Activated CD8-positive, alpha-beta memory T cell treated with anti-CD3 and anti-CD28 coated beads, Interleukin-2, amount 50 U/mL, for 1 hour (primary cell): ENCODE measurements around the gene ACTRT1.

Experiments
- DNase-seq: peaks from one replicate; pipeline ENCODE4 v3.0.0-alpha.2; 2020; ENCODE audit errors: extremely low read depth

ACTRT1 gene

DNA sequence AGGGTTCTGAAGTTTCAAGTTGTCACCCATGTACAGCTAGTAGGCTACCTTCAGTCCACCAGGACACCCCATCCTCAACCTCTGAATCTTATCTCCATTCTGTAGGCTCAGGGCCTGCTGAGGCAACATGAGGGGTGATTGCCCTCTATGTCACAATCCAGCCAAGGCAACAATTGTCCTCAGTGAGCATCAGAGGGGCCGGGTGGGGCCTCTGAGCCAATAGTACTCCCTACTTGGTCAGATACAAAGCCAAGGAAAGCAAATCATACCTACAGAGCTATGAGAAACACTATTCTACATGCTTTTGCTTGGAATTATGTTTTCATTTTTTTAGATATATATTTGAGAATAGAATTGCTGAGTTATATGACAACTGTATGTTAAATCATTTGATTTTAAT lies at the start of gene ACTRT1:
Gene ACTRT1 (minus strand): TSS at position 101 of the 400 bp plus-strand sequence. CDS start 197 bp downstream, outside the sequence.
- DNase-seq = no peak

DNA sequence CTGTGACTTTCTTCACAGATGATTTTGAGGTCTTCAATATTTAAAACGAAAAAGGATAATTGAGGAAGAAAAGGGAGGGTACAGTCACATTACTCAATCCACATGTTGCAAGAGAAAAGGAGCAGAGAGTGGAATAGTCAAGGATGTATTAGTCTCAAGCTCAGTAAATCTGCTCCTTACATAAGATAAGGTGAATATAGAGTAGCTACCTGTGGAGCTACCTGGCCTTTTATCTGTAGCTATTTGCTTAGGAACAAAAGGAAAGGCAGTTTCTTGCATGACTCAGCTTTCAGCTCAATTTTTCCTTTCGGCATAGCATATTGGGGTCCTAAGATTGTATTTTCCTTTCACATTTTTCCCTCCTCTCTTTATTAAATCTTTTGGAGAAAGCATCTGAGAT lies 26.3 kb upstream of the ACTRT1 start:
- no peak for DNase-seq

DNA sequence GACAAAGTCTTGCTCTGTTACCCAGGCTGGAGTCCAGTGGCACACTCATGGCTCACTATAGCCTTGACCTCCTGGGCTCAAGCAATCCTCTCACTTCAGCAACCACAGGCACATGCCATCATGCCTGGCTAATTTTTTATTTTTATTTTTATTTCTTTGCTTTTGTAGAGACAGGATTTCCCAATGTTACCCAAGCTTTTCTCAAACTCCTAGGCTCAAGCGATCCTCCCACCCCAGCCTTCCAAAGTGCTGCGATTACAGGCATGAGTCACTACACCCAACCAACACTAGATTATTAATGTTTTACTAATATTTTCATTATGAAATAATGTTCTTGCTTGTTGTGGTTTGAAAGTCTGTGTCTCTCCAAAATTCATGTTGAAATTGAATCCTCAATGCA lies 5.2 kb upstream of the ACTRT1 start:
- no peak for DNase-seq

DNA sequence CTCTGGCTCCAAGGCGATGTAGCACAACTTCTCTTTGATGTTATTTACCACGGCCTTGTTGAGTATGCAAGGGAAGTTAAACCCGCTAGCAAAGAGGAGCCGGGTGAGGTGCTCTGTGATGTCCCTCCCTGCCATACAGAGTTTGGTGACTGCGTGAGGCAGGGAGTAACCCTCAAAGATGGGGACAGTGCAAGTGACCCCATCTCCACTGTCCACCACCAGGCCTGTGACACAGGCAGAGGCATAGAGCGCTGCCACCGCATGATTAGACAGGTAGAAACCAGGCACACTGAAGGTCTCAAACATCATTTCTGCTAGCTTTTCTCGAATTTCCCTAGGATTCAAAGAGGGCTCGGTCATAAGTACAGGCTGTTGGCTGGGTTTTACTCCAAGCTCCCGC lies 677 bp downstream of the ACTRT1 start:
- DNase-seq = no peak

DNA sequence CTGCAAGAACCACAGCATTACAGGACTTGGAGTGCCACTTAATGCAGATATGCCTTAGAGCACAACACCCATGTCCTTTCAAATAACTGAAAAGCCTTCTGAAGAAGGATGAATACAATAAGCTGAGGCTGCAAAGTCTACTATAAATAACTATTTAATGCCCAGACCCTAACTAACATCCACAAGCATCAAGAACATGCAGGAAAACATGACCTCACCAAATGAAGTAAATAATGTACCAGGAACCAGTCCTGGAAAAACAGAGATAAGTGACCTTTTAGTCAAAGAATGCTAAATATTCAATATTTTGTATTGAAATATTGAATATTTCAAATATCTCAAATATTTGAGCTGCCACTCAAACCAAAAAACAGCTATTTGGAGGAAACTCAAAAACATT lies 16.9 kb downstream of the ACTRT1 start:
- no peak for DNase-seq

DNA sequence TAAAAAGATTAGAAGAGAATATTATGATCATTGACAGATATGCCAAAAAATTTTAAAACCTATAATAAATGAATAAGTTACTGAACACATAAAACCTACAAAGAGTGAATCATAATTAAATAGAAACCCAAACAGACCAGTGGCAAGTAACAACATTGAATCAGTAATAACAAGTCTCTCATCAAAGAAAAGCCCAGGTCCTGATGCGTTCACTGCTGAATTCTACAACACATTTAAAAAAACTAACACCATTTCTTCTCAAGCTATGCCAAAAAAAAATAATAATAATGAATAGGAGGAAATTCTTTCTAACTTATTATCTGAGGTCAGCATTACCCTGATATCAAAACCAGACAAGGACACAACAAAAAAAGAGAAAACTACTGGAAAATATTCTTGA lies 30.6 kb downstream of the ACTRT1 start:
- no peak for DNase-seq

DNA sequence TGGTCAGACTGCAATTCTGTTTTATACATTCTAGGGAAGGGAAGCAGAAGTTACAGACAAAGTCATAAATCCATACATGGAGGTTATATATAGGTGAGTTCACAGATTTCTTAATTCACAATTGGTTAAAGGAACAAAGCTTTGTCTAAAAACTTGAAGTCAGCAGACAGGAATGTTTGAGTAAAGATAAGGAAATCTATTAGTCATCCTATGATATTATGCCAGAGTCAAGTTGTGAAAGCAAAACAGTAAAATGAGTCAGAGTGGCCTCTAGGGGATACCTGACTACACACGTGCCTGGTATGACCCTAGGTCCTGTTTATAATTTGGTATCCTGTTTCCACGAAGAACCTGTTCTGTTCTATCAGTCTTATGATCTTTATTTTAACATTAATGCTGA lies 31.5 kb downstream of the ACTRT1 start:
- DNase-seq = no peak

DNA sequence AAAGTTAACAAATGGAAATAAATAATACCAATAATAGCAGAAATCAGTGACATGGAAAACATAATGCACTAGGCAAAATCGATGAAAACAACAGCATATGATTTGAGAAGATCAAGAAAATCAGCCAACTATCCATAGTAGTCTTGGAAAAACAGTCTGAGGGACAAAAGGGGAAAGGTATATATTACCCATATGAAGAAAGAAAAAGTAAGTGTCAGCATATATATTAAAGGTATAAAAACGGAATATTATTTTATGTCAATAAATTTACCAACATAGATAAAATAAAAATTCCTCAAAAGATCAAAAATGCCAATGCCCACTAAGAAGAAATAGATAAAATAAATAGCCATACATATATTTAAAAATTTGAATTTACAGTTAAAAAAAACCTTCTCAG lies 33.0 kb downstream of the ACTRT1 start:
- no peak for DNase-seq

DNA sequence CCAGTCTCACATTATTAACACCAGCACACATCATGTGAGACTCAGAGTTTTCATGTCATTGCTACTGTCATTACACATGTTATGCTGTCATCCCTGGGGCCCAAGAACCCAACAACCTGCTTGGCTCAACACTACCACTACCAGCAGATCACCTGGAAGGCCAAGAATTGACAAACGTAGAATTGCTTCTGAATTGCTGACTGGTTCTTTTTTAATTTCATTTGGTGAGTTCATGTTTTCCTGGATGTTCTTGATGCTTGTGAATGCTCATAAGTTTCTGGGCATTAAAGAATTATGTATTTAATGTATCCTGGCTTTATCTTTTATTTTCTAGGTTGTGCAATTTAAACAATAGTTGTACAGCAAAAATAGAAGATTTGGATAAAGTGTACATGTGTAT lies 40.2 kb downstream of the ACTRT1 start:
- DNase-seq = no peak

DNA sequence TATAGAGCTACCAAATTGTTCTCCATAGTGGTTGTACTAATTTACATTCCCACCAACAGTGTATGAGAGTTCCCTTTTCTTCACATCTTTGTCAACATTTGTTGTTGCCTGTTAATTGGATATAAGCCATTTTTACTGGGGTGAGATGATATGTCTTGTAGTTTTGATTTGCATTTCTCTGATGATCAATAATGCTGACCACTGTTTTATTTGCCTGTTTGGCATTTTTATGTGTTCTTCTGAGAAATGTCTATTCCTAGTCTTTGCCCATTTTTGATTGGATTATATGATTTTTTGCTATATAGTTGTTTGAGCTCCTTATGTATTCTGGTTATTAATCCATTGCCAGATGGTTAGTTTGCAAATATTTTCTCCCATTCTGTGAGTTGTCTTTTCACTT lies 44.3 kb downstream of the ACTRT1 start:
- DNase-seq = no peak
